ENCODE data around the gene GALNTL6.

Gene GALNTL6

DNA sequence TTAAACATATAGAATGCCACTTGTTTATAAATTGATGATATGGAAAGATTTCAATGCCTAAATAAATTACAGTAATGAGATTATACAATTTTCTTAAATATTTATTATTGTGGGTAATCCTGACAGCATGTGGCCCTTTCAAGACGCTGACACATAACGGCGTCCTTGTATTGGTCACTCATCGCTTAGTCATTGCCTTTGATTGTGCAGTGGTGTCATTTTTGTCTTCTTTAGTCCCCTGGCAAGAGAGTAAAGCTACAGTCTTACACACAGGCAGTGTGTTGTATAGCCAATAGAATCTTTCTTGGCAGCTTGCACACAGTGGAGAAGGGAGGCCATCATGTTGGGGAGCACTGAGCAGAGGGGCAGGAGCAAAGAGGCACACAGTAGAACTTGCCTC, 993.6 kb downstream of the GALNTL6 start:
- DNase-seq (ENCODE audit: low read depth, low spot score), result no peak

DNA sequence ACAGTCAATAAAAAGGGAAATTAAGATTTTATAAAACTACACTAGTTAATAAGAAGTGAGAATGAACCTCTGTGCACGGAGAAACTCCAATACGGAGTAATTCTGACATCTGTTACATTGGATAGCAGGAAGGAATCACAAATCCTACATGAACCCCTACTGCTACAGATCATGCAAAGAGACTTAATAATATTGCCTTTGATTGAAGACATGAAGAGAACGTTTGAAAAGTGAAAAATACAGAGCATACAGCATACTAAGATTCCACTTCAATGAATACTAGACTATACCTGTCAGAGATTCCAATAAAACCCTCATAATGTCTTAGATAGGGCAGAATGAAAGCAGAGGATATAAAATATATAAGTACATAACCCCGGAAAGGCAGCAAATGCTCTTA, 995.0 kb downstream of the GALNTL6 start:
- DNase-seq (ENCODE audit: low read depth, low spot score), result no peak

DNA sequence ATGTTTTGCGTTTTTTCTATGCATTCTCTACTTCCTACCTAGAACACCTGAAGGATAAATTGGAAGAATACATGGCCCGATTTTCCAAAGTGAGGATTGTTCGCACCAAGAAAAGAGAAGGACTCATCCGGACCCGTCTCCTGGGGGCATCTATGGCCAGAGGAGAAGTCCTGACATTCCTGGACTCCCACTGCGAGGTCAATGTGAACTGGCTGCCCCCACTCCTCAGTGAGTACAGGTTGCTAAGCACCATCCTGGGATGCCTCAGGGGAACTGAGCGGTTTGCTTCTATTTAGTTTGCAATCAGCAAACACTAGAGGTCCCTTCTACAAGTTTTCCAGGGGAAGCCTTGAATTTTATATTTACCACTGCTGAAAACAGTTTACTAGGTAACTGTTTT, 996.1 kb downstream of the GALNTL6 start:
- DNase-seq (ENCODE audit: low read depth, low spot score), result peak; percentile 90

DNA sequence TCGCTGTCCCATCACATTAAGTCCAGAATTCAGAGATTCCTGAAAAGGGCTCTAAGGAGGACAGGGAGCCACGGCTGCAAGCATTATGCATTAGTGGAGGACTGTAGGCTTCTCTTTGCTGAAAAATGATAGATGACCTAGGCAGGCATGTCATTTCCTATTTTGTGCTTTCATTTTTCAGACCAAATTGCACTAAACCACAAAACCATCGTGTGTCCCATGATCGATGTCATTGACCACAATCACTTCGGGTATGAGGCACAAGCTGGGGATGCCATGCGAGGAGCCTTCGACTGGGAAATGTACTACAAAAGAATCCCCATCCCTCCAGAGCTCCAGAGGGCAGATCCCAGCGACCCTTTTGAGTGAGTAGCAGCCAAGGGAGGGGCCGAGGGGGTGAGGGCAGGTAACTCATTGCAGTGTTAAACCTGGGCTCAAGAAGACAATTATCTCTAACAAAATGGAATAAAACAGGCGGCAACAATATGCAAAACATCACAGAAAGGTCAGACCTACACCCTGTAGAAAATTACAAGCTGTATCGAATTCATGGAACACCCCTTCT, 1000.2 kb downstream of the GALNTL6 start:
- no peak for DNase-seq (ENCODE audit: low read depth, low spot score)

DNA sequence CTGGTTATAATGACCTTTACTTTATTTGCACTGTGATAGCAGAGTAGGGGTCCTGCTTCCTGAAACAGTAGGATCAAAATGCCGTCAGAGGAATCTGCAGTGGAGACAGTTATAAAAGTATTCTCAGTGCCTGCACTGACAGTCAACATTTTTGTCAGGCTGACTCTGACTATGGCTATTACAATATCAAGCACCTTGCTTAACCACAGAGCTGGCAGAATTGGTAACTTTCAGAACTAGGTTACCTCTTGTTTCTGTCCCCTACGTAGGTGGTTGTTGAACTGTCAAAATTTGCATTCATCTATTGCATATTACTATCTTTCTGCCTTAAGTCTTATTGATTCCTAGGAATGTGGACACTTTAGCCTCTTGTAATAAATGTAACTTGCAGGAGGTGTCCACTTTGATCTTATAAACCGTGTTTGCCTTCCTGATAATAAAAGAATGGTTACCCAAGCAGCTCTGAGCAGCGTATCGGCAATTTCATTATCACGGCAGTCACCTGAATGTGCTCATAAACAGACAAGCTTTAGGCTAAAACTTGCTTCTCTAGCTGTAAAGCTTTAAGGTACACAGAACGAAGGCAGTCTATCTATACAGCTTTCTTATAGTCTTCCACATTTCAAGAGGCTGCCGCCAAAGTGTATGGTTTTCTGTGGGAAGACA, 1002.4 kb downstream of the GALNTL6 start:
- no peak for DNase-seq (ENCODE audit: low read depth, low spot score)

DNA sequence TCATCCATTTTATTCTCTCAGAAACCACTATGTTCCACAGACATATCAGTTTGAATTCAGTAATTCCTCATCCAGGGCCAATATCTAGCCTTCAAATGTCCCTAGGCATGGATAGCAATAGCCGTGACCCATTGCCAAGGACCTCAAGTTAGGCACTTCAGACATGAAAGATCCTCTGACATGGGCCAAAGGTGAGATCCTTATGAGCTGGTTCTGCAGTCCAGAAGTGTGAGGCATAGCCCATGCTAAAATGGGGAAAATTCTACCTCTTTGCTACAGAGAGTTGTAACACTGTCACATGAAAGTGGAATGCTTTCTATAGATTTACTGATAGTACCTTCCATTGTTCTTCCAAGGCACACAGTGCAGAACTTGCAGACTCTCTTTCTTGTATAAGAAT, 1005.7 kb downstream of the GALNTL6 start:
- no peak for DNase-seq (ENCODE audit: low read depth, low spot score)

DNA sequence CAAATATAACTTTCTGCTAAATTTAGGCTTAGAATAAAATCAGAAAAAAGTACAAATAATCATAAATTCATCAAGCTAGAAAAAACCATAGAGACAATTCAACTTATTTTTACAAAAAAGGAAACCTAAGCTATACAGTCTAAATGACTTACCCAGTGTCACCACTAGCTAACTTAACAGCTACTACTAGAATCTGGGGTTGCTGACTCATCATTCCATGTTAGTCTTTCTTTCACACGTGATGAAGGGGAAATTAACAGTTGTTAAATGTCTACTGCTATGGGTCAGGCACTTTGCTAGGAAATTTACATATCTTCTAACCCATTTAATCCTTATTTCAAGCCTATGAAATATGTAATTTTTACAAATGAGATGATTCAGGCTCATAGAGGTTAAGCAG, 1006.1 kb downstream of the GALNTL6 start:
- no peak for DNase-seq (ENCODE audit: low read depth, low spot score)

DNA sequence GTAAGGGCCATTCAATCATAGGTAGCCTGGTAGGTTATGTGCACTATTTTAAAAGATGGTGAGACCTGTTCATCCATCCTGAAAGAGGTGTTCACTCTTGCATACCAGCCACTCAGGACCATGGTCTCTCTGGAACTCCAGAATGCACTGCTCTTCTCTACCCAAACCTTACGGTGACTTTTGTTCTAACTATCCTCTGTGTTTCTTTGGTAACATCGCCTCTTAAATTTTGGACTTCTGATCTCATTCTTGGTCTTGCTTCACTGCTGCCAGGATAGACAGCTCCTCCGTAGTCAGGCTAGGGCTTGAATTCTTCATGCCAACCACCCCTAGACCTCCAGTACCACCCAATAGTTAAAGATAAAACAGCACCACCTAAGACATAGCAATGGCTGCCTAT, 1009.1 kb downstream of the GALNTL6 start:
- DNase-seq (ENCODE audit: low read depth, low spot score), result no peak

DNA sequence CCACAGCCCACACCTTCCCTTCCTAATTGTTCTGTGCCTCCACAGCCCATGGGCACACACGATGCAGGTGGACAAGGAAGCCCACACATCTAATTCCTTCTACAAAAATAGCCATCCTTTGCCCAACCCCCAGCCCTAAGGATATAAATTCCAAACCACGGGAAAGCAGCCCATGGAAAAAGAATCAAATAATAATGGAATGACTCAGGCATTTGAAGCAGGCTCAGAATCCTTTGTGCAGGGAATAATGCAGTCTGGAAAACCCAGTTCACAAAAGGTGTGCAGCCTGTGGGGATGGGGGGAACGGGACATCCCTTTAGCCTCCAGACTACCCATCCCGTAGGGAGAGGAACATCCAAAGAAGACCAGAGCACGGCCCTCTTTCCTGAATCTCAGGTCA, 1013.1 kb downstream of the GALNTL6 start:
- DNase-seq (ENCODE audit: low read depth, low spot score), result no peak

DNA sequence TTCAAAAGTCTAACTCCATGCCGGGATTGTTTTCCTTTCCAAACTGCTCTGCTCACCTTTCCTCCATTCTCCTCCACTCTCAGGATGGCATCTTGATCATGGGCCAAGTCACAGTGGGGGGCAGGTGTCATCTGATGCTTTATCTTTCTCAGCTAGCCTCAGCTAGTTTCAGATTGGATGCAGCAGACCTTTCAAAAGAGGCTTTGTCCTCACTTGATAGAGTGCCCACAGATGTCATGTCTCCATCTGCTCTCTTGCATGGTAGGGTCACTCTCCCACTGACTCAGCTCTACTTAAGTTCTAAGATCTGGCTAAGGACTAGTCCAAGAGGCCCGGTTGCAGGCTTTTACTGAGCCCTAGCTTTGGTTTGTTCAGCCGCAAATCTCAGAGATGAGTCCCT, 1013.7 kb downstream of the GALNTL6 start:
- DNase-seq (ENCODE audit: low read depth, low spot score), result no peak

DNA sequence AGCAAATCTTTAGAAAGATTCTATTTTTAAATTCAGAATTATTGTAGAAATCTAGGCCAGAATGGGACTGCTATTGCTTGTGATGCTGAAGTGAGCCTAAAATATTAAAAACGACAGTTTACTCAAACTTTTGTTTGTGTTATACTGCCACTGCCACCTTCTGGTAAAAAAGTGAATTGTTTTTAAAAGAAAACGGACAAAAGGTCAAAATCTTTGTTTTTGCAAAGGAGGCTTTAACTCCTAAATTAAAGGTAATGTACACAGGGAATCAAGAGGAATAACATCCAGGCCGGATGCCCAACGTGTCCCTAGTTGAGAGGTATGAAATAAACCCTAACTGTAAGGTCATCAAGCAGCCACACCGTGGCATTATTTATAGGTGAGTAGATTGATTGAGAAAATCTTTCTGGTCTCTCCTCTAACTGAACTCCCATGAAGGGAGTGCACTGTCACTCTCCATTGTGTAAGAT, 1017.1 kb downstream of the GALNTL6 start:
- no peak for DNase-seq (ENCODE audit: low read depth, low spot score)

DNA sequence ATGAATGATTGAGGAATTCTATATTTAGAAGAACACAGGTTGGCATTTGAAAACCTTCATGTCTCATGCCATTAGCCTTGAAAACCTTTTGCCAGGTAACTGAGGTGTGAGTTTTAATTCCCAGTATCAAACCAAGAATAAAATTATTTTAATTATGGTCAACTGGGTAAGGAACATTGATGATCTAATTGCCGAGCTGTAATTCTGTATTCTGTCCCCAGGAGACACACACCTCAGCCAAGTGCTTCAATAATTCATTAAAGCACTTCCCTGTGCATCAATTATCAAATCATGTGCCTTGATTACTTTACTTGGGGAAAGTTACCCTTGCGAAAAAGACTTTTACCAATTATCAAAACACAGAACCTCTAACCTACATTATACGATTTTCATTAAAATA, 1023.5 kb downstream of the GALNTL6 start:
- DNase-seq (ENCODE audit: low read depth, low spot score), result no peak

DNA sequence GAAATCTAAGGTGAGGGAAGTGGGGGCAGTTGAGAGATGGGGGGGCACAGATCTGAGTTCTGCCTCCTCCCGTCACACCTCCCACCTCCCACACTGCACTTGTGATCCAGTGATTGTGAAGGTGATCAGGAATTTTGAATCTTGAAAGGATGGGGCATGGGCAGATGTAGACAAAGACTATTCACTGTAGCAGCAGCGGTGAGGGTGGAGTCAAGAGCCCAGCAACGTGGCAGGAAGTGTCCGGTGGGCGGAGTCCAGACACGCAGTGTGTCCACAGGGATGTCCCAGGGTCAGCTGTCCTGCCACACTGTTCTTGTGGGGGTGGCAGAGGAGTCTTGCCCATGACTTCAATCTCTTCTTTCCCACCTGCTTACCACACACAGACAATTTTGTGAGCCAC, 1024.9 kb downstream of the GALNTL6 start:
- DNase-seq (ENCODE audit: low read depth, low spot score), result no peak

DNA sequence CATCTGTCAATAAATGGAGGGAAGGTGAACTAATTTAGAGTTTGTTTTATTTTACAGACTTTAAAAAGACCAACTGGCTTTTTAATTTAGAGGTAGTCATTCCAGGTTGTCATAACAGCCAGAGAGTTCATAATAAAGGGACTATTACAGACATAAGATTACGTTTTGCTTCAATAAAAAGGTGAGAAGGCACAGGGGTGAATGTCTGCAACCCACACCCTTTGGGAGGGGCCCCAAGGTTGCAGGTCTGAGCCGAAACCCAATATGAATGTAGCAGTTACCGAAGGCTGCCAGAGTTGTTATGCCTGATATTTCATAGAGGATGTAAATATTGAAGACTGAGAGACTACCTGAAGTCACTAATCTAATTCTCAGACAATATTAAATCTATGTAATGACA, 1025.7 kb downstream of the GALNTL6 start:
- DNase-seq (ENCODE audit: low read depth, low spot score), result no peak

DNA sequence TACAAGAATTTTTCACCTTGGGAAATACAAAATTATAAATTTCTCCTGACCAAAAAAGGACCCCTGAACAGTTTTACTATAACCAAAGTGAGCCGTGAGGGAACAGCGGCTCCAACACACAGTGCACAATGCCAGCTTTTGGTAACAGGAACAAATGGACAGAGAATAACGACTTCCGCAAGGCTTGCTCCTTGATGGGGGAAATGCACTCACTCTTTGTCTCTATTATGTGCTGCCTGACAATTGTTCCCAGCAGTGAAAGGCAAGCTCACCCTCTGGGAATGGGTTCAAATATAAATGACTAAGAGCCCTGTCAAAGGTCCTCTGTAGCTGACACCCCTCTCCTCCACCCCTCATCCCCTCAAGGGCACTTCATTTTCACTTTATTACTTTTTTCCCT, 1029.6 kb downstream of the GALNTL6 start:
- DNase-seq (ENCODE audit: low read depth, low spot score), result no peak

DNA sequence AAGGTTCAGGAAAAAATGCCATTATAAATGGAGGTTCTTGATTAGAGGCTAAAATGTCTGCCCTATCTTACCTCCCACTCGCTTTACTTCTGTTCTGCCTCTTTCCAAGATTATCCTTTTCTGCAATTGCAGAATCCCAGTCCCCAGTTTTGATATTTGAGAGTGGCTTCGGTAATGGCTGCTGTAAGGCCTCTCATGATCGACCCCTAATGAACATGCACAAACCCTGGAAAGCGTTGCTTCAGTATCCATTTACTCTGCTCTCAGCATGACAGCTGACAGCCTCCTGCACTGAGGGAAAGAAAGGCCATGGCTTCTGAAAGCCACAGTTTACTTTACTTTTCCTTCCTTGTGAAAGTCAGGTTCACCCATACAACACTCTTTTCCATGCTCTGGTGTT, 1030.0 kb downstream of the GALNTL6 start:
- DNase-seq (ENCODE audit: low read depth, low spot score), result no peak

DNA sequence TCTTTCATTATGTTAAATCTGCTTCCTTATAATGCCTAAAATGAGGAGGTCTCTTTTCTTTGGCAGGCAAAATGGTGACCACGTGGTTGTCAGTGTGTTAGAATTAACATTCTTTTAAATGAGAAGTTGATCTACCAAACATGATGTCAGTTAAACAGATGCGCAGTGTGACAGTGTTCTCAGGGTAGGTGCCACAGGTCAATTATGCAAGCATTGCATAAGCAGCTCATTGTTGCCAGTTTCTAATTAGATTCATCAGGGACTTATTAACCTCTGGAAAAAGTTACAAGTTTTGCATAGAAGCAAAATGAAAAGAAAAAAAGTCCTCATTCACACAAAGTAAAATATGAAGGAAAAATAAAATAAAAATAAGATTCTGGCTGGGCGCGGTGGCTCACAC, 1031.4 kb downstream of the GALNTL6 start:
- no peak for DNase-seq (ENCODE audit: low read depth, low spot score)

DNA sequence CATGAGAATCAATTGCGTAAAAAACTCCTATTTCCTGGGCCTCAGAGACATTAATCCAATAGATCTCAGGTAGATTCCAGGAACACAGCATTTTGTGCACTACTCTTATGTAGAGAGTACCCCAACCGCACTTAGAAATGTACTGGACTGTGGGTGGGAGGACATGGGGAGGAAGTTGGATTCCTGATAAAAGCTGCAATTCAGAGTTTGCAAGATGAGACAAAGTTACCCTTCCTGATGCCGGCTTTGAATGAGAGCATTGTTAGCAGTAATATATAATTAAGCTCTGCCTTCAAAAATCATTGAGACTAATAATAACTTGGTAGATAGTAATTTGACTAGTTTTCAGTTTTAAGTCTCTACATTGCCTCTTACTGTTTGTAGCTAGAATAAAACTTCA, 1032.1 kb downstream of the GALNTL6 start:
- DNase-seq (ENCODE audit: low read depth, low spot score), result no peak

DNA sequence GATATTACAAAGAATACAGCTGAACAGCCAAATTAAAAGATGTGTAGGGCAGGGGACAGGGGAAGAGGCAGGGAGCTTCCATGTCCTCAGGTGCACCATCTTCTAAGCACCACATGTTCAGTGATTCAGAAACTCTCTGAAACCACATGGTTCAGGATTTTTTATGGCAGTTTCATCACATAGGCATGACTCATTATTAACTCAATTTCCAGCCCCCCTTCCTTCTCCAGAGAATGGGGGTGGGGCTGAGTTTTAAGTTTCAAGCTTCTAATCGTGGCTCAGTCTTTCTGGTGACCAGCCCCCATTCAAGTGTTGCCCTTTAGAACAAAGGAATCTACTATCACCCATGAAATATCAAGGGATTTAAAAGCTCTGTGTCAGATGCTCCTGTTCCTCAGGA, 1037.6 kb downstream of the GALNTL6 start:
- no peak for DNase-seq (ENCODE audit: low read depth, low spot score)

DNA sequence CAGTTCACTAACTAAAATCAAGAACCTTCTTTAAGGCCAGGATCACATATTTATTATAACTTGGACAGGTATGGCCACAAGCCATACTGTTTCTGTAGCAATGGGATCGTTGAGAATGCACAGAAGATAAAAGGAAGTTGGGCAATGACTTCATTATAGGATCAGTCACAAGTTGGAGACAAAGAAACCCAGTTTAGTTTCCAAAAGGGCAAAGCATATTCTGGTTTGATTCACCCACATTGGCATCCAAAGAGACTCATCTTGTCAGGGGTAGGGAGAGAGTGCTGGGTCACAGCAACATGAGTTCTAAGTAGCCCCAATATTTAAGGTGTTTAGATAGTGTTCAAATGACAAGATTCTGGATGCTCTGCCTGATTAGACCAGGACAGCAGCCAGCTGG, 1038.3 kb downstream of the GALNTL6 start:
- no peak for DNase-seq (ENCODE audit: low read depth, low spot score)

DNA sequence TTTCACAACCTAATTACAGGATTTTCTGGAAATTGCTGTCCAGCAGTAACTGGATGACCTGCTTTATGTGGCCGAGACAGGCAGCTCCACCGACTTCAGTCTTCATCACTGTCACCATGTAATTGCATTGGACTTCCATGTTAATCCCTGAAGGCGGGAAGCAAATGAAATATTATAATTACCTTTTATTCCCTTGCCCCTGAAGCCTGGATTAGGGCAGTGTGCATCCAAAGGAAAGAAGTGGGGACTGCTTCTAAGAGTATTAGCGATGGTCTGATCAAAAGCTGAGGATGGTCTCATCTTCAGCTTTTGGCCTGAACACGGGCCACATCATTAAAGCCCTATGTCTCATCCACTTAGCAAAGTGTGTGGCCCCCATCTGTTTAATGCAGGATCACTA, 1043.8 kb downstream of the GALNTL6 start:
- no peak for DNase-seq (ENCODE audit: low read depth, low spot score)

DNA sequence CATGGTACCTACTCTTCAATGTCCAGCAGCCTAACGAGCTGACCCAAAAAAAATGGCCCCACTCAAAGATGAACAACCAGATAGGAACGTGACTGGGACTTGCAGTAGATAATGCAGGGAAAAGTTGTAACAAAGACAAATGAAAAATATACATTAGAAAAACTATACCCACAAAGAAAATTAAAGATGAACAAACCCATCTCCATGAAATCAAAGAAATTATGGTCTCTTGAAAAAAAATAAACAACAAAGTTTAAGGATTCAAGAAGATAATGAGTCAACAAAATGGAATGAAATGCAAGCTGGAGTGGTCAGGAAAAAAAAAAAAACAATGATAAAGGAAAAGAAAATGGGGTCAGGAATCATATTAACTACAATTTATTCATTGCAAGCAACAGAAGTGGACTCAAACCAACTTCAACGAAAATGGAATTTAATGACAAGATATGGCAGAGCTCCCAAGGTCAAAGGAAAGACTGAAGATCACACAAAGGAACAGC, 1045.6 kb downstream of the GALNTL6 start:
- no peak for DNase-seq (ENCODE audit: low read depth, low spot score)

DNA sequence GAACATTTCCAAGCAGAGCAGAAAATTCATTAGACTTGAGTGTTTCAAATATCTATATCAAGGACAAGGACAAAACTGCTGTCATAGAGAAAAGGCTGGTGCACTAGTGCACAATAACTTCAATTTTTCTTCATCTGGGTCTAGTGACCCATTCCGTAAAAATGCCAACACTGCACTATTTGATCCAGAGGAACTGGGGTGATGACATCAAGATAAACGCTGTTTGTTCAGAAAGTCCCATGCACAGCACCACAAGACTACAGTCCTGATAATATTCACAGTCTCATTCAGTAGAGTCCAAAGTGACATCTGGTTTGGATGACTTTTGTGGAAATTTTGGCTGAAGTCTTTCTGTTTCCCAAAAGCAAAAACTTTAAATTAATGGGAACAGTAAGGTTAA, 1051.9 kb downstream of the GALNTL6 start:
- DNase-seq (ENCODE audit: low read depth, low spot score), result no peak

All from ELF-1 (cell line).